Measurements from ENCODE around the gene CFAP97D1. TPM values are rescaled to one million over a fixed set of nuclear protein-coding genes. Genes with fewer than 3 reads are reported as not detected.

CFAP97D1 gene
- total RNA-seq, 4 donors from 2014 or later: 0.12 TPM; not detected in 3

DNA sequence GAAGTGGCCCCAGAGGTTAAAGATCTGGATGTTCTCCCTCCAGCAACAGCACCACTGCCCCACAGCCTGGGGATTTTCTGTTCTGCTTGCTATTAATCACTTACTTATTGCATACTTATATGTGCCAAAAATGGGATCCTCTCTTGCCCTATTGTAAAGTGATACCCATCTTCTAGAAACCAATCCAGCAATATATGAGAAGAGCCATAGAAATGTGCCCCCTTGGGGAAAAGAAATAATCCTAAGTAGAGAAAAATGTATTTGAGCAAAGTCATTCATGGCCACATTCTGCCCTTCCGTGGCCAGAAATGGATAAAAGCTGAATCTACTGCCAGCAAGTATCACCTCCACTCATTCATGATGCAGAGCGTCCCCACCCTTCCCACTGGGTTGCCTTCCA is 42.5 kb upstream of the CFAP97D1 start:
- H3K9me3 ChIP-seq: no peaks in the 10 kb centered on the region
- H3K36me3 ChIP-seq: no peaks in the 10 kb centered on the region
- ATAC-seq: no peak
- TF ChIP-seq POLR2A (IDR thresholded peaks at IDR 0.05) (no peak), EP300 (IDR thresholded peaks at IDR 0.05) (no peak), POLR2AphosphoS5 (IDR thresholded peaks at IDR 0.05) (no peak)
- TF ChIP-seq, protein P1, sequence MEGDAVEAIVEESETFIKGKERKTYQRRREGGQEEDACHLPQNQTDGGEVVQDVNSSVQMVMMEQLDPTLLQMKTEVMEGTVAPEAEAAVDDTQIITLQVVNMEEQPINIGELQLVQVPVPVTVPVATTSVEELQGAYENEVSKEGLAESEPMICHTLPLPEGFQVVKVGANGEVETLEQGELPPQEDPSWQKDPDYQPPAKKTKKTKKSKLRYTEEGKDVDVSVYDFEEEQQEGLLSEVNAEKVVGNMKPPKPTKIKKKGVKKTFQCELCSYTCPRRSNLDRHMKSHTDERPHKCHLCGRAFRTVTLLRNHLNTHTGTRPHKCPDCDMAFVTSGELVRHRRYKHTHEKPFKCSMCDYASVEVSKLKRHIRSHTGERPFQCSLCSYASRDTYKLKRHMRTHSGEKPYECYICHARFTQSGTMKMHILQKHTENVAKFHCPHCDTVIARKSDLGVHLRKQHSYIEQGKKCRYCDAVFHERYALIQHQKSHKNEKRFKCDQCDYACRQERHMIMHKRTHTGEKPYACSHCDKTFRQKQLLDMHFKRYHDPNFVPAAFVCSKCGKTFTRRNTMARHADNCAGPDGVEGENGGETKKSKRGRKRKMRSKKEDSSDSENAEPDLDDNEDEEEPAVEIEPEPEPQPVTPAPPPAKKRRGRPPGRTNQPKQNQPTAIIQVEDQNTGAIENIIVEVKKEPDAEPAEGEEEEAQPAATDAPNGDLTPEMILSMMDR (IDR thresholded peaks at IDR 0.05): no peak
- H3K4me1 ChIP-seq: no peaks in the 10 kb centered on the region
- peaks cover 8% of the 10 kb centered on the region for H3K27me3 ChIP-seq
- no peak overlapping the region for H3K4me3 ChIP-seq
- 68 to 89% methylated on average over 2 of the region's 2 CpGs for WGBS, 2 donors (ENCODE audit: low coverage in 1 of 2)
- no peak overlapping the region for H3K27ac ChIP-seq

DNA sequence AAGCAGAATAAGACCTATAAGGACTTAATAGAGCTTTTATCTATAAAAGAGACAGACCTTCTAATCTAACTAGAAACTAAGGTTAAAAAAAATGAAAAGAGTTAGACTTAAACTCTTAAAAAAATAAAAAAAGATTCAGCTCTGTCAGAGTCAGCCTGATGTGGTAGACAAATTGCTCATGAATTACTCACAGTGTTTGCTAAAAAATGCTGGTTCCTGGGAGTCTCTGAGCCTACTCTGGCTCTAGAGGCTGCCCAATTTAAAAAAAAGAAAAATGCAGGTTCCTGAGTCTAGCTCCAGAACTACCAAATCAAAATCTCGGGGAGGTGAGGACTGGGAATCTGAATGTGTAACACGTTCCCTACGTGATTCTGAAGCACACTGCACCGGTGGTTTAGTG is 39.7 kb upstream of the CFAP97D1 start:
- no peaks in the 10 kb centered on the region for H3K4me1 ChIP-seq
- no peak overlapping the region for H3K4me3 ChIP-seq
- H3K9me3 ChIP-seq: no peaks in the 10 kb centered on the region
- no peak for ATAC-seq
- no peak overlapping the region for H3K27ac ChIP-seq
- peaks cover 22% of the 10 kb centered on the region for H3K27me3 ChIP-seq
- WGBS, 2 donors (ENCODE audit: low coverage in 1 of 2): 78% methylated on average over 4 of the region's 4 CpGs; no CpG with 5 or more reads in 1 of the 2 donors
- TF ChIP-seq POLR2A (IDR thresholded peaks at IDR 0.05) (no peak), POLR2AphosphoS5 (IDR thresholded peaks at IDR 0.05) (no peak), EP300 (IDR thresholded peaks at IDR 0.05) (no peak)
- TF ChIP-seq, protein P1 (IDR thresholded peaks at IDR 0.05): no peak
- H3K36me3 ChIP-seq: no peaks in the 10 kb centered on the region

DNA sequence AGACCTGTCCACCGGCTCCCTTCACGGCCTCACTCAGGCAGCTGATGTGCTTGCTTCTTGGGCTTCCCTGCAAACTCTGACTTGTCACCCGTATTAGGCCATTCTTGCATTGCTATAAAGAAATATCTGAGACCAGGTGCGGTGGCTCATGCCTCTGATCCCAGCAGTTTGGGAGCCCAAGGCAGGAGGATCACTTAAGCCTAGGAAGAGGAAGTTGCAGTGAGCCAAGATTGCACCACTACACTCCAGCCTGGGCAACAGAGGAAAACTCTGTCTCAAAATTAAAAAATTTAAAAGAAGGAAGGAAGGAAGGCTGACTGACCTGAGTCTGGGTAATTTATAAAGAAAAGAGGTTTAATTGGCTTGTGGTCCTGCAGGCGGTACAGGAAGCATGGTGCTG is 38.6 kb upstream of the CFAP97D1 start:
- ATAC-seq: no peak
- no peaks in the 10 kb centered on the region for H3K36me3 ChIP-seq
- no peak overlapping the region for H3K4me3 ChIP-seq
- 88 to 100% methylated on average over 2 to 3 of the region's 5 CpGs for WGBS, 2 donors (ENCODE audit: low coverage in 1 of 2)
- TF ChIP-seq POLR2AphosphoS5 (IDR thresholded peaks at IDR 0.05) (no peak), EP300 (IDR thresholded peaks at IDR 0.05) (no peak), POLR2A (IDR thresholded peaks at IDR 0.05) (no peak)
- TF ChIP-seq, protein P1 (IDR thresholded peaks at IDR 0.05): no peak
- peaks cover 27% of the 10 kb centered on the region for H3K27me3 ChIP-seq
- no peaks in the 10 kb centered on the region for H3K9me3 ChIP-seq
- H3K4me1 ChIP-seq: no peaks in the 10 kb centered on the region
- no peak overlapping the region for H3K27ac ChIP-seq

DNA sequence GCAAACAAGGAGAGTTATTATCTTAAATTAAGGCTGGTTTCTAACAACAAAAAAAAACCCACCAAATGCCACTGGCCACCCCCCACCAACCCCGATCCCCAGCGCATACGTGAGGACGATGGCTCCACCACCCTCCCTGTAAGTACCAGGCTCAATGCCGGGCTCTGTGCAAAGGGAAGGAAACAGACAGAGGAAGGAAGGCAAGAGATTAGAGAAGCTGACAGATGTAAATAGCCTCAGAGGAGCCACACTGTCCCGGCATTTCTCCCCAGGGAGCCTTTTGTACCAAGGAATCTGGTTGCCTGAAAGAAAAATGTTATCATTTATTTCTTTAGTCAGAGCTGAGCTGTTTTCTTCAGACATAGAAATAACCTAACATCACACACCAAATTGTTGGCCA is 34.7 kb upstream of the CFAP97D1 start:
- Histone ChIP-seq H3K27me3 (peaks cover 41% of the 10 kb centered on the region), H3K27ac (no peak overlapping the region), H3K4me3 (no peak overlapping the region), H3K36me3 (no peaks in the 10 kb centered on the region), H3K4me1 (no peaks in the 10 kb centered on the region), H3K9me3 (no peaks in the 10 kb centered on the region)
- 2 to 27% methylated on average over 4 to 6 of the region's 6 CpGs for WGBS, 2 donors (ENCODE audit: low coverage in 1 of 2)
- no peak for ATAC-seq
- TF ChIP-seq POLR2AphosphoS5 (IDR thresholded peaks at IDR 0.05) (no peak), EP300 (IDR thresholded peaks at IDR 0.05) (no peak), POLR2A (IDR thresholded peaks at IDR 0.05) (no peak)
- TF ChIP-seq, protein P1 (IDR thresholded peaks at IDR 0.05): no peak

DNA sequence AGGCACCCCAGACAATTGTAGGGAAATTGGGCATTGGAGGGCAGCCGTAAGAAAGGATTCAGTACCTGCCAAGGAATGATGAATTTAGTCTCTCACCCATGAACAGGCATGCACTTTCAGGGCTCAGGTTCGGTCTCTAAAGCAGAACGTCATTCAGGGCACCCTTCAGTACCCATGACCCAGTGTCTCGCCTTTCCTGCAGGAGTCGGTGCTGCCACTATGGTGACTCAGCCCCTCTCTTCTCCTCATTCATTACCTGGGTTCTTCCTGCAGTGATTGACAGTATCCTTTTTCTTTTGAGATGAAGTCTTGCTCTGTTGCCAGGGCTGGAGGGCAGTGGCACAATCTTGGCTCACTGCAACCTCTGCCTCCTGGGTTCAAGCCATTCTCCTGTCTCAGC is 30.1 kb upstream of the CFAP97D1 start:
- WGBS, 2 donors (ENCODE audit: low coverage in 1 of 2): 70 to 74% methylated on average over 4 to 5 of the region's 5 CpGs
- H3K4me1 ChIP-seq: peaks cover 0 to 4% (median under 1%) of the 10 kb centered on the region in 3 donors
- H3K36me3 ChIP-seq: no peaks in the 10 kb centered on the region
- no peak for TF ChIP-seq POLR2AphosphoS5 (IDR thresholded peaks at IDR 0.05)
- TF ChIP-seq, protein P1 (IDR thresholded peaks at IDR 0.05): no peak
- TF ChIP-seq POLR2A (IDR thresholded peaks at IDR 0.05): no peak
- no peak for TF ChIP-seq EP300 (IDR thresholded peaks at IDR 0.05)
- H3K27me3 ChIP-seq: peaks cover 44% of the 10 kb centered on the region
- H3K4me3 ChIP-seq: no peak overlapping the region
- H3K27ac ChIP-seq: no peak overlapping the region
- H3K9me3 ChIP-seq: no peaks in the 10 kb centered on the region
- ATAC-seq: no peak

Data from gastroesophageal sphincter (tissue), 4 donors.